Myocyte (in vitro differentiated cells): ENCODE results near the gene TBC1D8B. TPM values are rescaled to one million over a fixed set of nuclear protein-coding genes. Genes with fewer than 3 reads are reported as not detected.

Experiments
- DNase-seq: peaks from one replicate; pipeline ENCODE4 v3.0.0-alpha.2; 2012; ENCODE audit warnings: low read depth
- total RNA-seq: library from RNA; depleted of rRNA; stranded (reverse); fragments of >200 nt; gene quantifications from 2 replicates; pipeline ENCODE4 v1.2.3, GENCODE V29; 2014

The TBC1D8B gene
- total RNA-seq, 1 donor from 2014 or later: 5.7 TPM

- DNase-seq: no peak
Observed at GRCh38 chrX:106897259-106897658, 94.8 kb downstream of the TBC1D8B start.

DNA sequence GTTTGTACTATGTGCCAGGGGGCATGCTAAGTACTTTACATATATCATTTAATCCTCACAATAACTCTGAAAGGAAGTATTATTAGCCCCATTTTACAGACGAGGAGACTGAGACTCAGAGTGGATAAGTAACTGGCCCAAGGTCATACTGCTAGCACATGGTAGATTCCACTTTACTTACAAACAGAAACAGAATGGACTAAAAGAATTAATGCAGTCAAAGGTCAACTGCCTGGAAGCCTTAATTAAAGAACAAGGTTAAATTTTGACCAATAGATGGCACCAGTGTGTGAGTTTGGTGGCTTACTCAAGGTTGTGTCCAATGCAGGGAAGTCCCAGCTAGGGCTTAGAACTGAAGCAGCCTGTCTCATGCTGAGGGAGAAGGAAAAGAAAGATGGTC, 96.0 kb downstream of the TBC1D8B start:
- DNase-seq: peak; percentile 66

GRCh38 chrX:106899276-106899675, 96.8 kb downstream of the TBC1D8B start:
- peak; percentile 63 for DNase-seq

DNA sequence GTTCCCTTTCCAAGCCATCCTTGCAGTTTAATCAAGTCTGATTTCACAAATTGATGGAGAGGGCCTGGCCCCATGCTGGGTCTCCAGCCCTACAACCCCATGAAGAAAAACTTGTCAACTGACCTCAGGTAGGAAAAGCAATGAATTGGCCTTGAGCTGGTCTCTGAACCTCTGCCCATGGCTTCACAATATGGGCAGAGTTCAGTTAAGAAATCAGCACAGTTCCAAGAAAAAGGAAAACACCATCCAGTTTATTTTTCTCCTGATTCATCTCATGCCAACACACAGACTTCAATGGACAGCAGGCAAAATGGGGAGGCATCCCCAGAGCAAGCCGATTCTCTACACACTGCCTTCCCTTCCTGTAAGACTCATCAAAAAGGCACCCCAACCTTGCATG, 97.4 kb downstream of the TBC1D8B start:
- no peak for DNase-seq

GRCh38 chrX:106901341-106901740, 98.9 kb downstream of the TBC1D8B start:
- DNase-seq: no peak

DNA sequence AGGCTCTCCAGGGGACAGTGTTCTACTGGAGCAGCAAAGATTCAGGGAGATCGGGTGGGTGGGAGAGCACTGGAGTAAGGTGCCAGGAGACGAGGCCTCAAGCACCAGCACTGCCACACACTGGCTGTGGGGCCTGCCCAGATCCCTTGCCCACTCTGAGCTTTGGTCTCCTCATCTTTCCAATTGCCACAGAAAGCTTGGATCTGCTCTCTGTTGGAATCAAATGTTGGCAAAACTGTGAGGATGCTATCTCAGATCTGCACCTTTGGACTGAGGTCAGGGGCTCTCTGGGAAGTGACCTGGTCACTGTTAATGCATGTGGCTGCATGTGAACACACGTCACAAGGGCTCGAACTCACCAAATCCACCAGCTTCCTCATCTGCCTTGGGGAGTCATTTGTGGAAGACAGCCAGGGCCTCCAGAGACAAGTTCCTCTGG, 99.3 kb downstream of the TBC1D8B start:
- DNase-seq: no peak

DNA sequence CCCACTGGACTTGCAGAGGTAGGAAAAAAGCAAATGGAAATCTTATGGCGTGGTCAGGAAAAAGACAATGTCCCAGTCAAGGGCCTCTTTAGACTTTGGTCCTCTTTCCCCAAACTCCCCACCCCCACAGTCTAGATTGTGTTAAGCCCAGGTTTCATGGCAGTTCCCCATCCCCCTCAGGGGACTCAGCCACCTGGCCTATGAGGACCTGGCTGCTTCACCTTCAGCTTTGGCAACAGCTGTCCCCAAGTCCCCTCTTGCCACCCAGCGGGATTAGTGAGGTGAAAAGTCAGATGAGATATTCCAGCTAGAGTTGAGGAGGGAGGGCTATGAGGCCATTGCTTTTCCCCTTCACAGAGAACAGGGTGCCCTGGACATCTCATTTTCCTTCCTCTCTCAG, 100.2 kb downstream of the TBC1D8B start:
- DNase-seq: no peak

GRCh38 chrX:106903291-106903824, 100.9 kb downstream of the TBC1D8B start, which contains the start of gene RIPPLY1:
RIPPLY1 (minus strand) TSS chrX:106903341; CDS start chrX:106903287, 54 bp downstream.
- peak; percentile 63 for DNase-seq

DNA sequence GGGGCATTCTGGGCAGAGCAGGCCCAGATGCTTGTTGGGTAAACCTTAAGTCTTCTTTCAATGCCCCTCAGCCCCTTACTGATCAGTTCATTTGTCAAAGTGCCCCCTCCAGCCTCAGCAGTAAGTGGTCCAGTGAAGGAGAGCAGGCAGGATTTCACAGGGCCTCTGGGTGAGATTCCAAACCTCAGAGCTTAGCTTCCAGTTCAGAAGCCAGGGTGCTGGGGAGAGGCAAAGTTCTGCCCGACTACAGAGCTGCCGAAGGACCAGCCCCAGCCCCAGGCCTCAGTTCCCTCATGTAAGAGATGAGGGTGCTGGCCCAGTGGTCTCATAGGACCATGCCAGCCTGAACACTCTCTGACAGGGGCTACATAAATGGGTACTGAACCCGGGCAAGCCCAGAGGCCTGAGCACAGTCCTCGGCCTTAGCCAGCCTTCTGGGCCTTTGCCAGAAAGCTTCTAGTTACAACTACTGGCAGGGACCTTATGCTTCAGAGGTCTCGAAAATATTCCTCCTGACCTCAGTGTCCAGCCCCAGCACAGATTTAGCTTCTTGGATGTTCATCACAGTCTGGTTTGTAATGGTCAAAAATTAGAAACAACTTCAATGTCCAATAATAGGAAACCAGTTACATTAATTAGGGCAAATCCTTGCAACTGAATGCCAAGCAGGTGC, 101.5 kb downstream of the TBC1D8B start:
- peak; percentile 90 for DNase-seq

DNA sequence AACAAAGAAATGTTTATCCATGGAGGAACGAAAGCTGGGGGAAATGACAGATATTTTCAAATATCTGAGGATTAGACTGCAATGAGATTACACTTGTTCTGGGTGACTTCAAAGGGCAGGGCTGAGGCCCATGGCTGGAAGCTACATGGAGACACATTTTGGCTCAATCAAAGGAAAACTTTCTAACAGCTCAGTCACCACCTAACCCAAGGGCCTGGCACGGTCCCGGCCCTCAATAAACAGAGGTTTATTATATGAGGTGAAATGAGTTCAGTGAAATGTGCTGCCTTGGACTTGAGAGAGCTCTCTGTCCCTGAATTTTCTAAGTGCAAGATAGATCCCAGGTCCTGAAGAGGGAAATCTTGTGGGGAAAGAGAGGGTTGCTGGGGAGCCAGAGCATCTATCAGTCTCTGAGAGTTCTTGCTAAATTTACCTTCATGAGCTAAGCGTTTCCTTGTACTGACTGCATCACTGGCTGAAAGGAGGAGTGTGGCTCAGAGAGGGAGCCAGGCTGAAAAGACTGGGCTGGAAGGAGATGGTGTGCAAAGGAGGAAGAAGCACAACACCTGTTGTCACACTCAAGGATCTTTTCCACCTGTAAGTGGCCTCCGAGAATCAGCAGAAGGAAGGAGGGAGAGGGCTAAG, 102.7 kb downstream of the TBC1D8B start:
- peak; percentile 57 for DNase-seq

GRCh38 chrX:106906361-106906760, 103.9 kb downstream of the TBC1D8B start:
- no peak for DNase-seq

- DNase-seq: no peak
Observed at GRCh38 chrX:106912864-106913263, 110.4 kb downstream of the TBC1D8B start.

- DNase-seq: no peak
Observed at GRCh38 chrX:106917830-106918500, 115.5 kb downstream of the TBC1D8B start.

DNA sequence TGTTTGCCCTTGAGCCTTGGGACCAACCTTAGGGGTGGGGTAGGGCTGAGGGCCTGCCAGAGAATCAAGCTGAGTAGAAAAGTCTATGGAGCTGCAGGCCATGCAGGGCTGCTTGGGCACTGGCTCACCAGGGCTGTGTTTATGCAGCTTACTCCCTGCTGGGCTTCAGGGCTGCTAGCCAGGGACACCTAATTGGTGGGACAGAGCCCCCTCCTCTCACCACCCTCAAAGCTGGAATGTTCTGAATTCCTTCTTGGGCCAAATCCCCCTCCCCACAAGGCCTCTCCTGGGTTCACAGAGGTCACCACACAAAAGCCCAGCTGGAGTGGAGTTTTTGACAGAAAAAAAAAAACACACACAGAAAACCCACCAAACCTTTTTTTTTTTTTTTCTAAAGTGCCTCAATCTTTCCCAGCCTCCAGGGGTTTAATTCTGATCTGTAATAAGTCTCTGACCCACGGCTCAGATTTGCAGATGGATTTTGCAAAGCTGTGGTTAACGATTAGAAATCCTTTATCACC, 117.5 kb downstream of the TBC1D8B start, which contains the start of gene CLDN2:
Gene CLDN2 (plus strand): TSS at position 471 of the 521 bp plus-strand sequence. CDS start 7,827 bp downstream, outside the sequence.
- DNase-seq: no peak

DNA sequence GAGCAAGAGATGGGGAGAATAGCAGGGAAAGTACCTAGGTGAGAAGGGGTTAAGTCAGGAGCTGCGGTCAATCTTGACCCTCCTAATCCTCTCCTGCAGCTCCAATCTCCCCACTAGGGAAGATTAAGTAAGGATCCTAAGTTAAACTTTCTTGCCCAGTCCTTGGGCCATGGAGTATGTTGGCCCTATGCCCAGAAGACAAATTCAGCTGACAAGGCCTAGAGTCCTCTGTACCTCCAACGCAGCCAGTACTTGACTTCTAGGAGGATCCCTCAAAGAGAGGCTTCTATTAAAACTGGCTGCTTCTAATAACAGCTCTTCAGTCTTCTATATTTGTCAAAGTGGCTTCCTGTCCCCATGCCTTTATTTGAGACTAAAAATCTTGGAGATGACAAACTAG, 119.2 kb downstream of the TBC1D8B start:
- DNase-seq: no peak

Other genes starting within 250 kb of the TBC1D8B start
- 0.75 and 0.83 TPM in 2 replicates for gene RADX, start 190.7 kb upstream of the TBC1D8B start, total RNA-seq
- gene RNF128, start 76.0 kb upstream of the TBC1D8B start, total RNA-seq: 0.53 and 1.4 TPM in 2 replicates
- not detected in 2 replicates for gene RIPPLY1, start 100.7 kb downstream of the TBC1D8B start, total RNA-seq
- not detected in 2 replicates for gene CLDN2, start 117.7 kb downstream of the TBC1D8B start, total RNA-seq
- gene MORC4, start 197.5 kb downstream of the TBC1D8B start, total RNA-seq: 30.6 and 31.8 TPM in 2 replicates